Cardiac fibroblast (primary cell): ENCODE measurements around the gene PLEKHG7.
A peak's percentile ranks its signal among the peaks of the same experiment; 100 is the strongest.

Experiments used
- DNase-seq, 2 donors: peaks; one replicate each; pipeline versions ENCODE4 v3.0.0 to v3.0.0-alpha.2; 2010; ENCODE audit warnings: low read depth in 2 of 2
- H3K4me3 ChIP-seq, 2 donors: replicated peaks in 1 of 2; 1 replicate in 1 of 2; 2 replicates in 1 of 2; pipeline ENCODE4 v1.5.1; 2011; ENCODE audit warnings: low read depth in 2 of 2, low read length in 2 of 2, mild to moderate bottlenecking in 2 of 2, moderate library complexity in 1 of 2
- CTCF ChIP-seq: IDR thresholded peaks from one replicate; pipeline ENCODE4 v1.5.1; 2011; ENCODE audit warnings: low read depth, mild to moderate bottlenecking, low read length, inconsistent platforms

The PLEKHG7 gene

GRCh38 chr12:92690601-92691000 is 12.2 kb upstream of the PLEKHG7 start:
- no peak overlapping the region for H3K4me3 ChIP-seq
- TF ChIP-seq CTCF, result no peak
- DNase-seq, result peak in 1 of 2 donors; percentile 32

- TF ChIP-seq CTCF, result no peak
- no peak overlapping the region for H3K4me3 ChIP-seq
- DNase-seq, result no peak
Observed at GRCh38 chr12:92695056-92695455, 7.7 kb upstream of the PLEKHG7 start.

GRCh38 chr12:92695577-92695976 is 7.2 kb upstream of the PLEKHG7 start:
- no peak for DNase-seq
- H3K4me3 ChIP-seq, result no peak overlapping the region
- TF ChIP-seq CTCF, result no peak

- H3K4me3 ChIP-seq, result no peak overlapping the region
- TF ChIP-seq CTCF, result no peak
- DNase-seq, result peak; percentile 60 to 84
Observed at GRCh38 chr12:92696216-92696615, 6.6 kb upstream of the PLEKHG7 start.

GRCh38 chr12:92698474-92698873 is 4.3 kb upstream of the PLEKHG7 start:
- no peak overlapping the region for H3K4me3 ChIP-seq
- TF ChIP-seq CTCF, result no peak
- DNase-seq, result no peak

- no peak overlapping the region for H3K4me3 ChIP-seq
- no peak for TF ChIP-seq CTCF
- peak; percentile 13 to 46 for DNase-seq
Observed at GRCh38 chr12:92701441-92701840, 1.3 kb upstream of the PLEKHG7 start.

- no peak overlapping the region for H3K4me3 ChIP-seq
- TF ChIP-seq CTCF, result no peak
- no peak for DNase-seq
Observed at GRCh38 chr12:92703786-92704185, 997 bp downstream of the PLEKHG7 start.
